DMS53 (cell line): ENCODE results near the gene DMD.
"Not testable (repeated sequence)": the region's sequence is repeated elsewhere in the genome, so short reads cannot be mapped to it uniquely, and the experiment has no call there.

Experiments used
- DNase-seq: peaks from one replicate; lab custom pipeline; 2025; lab: John Stamatoyannopoulos, UW

DMD gene

DNA sequence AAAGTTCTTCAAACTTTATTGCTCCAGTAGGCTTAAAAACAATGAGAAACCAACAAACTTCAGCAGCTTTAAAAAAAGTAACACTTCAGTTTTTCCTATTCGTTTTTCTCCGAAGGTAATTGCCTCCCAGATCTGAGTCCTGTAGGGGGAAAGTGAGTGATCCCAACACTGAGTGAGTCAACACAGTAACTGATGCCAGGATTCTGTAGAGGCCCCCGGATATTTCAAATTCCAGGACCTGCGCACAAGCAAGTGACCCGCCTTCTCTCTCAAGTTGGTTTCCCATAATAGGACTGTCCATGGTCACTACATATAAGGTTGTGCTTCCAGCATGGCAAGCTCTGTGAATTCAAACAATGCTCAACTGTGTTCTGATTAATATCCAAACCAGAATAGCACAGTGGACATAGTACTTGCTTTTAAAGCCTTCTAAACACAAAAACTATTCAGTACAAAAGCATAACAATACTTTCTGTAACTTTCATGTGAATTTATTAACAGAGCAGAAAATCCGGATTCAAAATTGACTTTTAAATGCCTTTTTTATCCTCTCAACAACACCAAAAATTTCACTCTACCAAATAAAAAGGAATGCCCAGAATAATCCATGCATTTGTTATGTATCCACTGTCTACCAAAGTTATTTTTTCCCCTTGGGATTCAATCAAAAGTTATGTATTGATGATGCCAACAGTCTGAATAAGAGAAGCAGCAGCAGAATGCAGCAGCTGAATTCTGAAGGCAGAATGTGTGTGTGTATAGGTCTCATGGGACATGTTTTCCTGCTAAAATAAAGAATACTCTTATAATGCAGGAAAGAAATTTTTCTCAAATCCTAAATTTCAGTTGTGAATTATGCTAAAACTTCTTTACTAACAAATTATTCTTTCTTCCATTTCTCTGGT, at the start of gene DMD:
TSS of gene DMD (minus strand) at position 194 of the 905 bp plus-strand sequence. CDS start 237 bp downstream, outside the sequence.
- no peak for DNase-seq

- peak; percentile 11 for DNase-seq
Observed at GRCh38 chrX:33252306-33252825, 41.0 kb upstream of the DMD start.

DNA sequence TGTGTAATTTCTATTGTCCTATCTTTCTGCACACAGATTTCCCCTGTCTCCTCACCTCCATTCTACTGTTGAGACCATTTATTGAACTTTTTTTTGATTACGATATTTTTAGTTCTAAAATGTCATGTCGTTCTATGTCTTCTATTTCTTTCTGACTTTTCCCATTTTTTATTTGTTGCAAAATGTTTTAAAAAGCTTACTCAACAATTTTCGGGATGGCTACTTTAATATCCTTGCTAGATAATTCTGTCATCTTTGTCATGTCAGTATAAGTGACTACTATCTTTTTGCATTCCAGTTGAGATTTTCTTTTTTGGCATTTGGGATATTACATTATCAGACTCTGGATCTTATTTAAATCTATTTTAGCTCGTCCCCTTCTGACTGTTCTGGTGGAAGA, 7.5 kb upstream of the DMD start:
- no peak for DNase-seq

GRCh38 chrX:33210156-33210555, 1.2 kb downstream of the DMD start:
- no peak for DNase-seq

GRCh38 chrX:33207056-33207455, 4.3 kb downstream of the DMD start:
- no peak for DNase-seq

DNA sequence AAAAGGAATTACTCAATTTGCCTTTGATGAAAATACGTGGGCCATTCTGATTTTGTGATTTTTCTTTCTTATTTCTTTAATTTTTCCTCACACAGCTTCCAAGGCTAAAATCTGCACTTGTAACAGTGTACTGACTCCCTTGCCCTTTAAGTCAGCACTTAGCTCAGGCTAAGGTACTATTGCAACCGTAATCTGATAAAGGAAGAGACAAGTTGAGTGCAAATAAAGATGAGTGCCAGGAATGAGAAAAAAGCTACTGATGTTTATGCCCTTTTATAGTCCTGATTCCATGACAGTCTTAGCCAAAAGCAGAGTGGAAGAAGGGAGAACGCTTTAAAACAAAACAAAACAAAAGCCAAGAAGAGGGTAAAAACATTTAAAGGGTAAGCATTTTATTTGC, 6.0 kb downstream of the DMD start:
- no peak for DNase-seq

DNA sequence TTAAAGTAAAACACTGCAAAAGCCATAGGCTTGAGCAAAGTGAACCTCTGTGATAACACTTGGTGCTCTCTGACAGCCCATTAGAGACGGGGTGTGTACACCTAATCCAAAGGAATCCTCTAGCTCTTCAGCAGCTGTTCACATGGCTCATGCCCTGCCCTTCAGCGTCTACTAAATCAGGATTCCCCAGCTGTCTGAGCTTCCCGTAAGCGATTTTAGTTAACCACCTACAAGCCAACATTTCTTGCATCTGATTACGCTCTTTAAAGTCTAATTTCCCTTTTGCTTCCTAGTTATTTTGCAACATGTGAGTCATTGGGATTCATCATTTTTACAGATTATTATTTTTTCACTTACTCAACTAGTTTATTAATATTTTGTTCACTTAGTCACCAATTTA, 6.5 kb downstream of the DMD start:
- no peak for DNase-seq

DNA sequence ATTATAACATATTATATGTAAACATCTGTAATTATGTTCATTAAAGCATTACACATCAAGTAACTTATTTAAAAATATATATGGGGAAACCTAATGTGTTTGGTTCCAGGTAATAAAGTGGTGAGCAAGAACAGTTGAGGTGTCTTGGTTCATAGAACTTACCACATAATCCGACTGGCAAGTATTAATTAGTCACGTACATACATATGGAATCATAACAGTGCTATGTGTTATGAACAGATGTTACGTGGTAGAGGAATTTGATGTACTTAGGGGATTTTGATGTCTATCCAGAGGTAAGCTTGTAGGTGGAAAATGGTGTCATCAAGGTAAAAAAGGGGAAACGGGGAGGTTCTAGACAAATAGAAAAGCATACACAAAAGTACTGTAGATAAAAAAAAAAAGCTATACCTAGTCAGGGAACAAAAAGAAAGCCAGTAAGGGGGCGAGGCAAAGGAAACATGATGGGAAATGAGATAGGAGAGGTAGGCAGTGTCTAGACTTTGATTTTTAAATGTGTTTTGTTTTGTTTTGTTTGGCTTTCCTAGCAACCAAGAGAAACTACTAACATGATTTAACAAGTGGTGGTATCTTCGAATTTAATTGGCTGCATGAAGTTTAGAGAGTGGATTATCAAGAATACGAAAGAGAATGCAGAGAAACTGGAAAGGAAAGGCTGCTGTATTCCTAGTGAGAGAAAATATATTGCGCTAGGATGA, 12.6 kb downstream of the DMD start:
- DNase-seq, result no peak

- DNase-seq, result no peak
Observed at GRCh38 chrX:33195698-33196097, 15.7 kb downstream of the DMD start.

- no peak for DNase-seq
Observed at GRCh38 chrX:33194876-33195433, 16.4 kb downstream of the DMD start.

DNA sequence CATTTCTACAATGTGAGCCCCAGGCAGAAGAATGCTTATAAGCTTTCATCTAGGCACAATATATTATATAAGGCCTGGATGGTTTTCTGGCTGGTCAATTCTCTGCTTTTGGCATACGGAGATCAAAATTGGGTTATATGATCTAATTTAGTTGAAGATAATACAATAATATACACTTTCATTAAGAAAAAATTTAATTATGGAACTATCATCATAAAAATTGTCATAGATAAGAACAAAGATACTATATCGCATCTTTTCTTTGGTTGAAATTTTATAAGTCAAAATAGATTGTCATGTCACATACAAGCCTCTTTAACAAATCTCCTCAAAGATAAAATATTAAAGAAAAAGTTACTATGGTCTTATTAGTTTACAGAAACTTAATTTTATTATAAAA, 17.1 kb downstream of the DMD start:
- DNase-seq, result no peak

- DNase-seq, result no peak
Observed at GRCh38 chrX:33190016-33190415, 21.3 kb downstream of the DMD start.

- no peak for DNase-seq
Observed at GRCh38 chrX:33188881-33189280, 22.5 kb downstream of the DMD start.

DNA sequence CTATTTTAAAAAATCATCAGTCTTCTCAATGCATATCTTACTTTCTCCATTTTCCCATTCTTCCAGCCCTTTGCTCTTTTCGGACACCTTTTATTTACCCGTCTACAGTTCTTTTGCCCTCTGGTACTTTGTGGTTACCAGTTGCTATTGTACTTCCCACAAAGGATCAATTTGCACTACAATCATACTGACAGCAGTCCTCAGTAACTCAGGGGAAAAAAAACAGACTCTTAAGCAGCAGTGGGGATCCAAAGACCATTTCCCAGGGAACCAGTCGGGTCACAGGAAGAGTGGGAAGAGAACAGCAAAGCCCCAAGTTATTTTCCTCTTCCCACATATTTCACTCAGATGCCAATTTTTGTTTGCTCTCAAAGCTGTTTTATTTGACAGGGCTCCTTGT, 23.1 kb downstream of the DMD start:
- DNase-seq, result no peak

DNA sequence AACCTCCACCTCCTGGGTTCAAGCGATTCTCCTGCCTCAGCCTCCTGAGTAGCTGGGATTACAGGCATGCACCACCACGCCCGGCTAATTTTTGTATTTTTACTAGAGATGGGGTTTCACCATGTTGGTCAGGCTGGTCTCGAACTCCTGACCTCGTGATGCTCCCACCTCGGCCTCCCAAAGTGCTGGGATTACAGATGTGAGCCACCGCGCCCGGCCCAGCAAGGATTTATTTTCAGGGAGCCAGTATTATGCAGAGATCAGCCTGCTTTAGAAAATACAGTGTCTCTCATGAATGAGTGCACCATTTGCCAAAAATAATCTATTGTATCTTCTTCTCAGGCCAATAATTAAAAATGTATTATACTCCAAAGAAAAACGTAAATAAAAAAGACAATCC, 26.5 kb downstream of the DMD start:
- DNase-seq, result not testable (repeated sequence)

DNA sequence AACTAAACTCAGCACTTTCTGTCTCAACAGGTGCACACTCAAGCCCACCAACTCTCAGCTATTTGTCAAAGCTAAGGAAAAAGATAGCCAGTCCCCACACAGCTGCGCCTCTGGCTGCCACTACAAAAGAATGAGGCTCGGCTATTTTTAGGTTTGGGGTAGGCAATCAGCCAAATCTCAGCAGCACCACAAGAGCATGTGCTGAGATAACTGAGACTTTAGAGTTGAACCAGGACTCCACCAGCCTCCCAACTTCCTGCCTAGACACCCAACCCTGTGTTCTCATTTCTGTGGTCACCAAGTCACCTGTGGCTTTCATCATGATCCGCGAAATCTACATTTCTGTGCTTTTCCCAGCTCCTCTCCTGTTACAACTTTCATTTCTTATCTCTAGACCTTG, 28.0 kb downstream of the DMD start:
- DNase-seq, result no peak

GRCh38 chrX:33178690-33179089, 32.7 kb downstream of the DMD start:
- no peak for DNase-seq

DNA sequence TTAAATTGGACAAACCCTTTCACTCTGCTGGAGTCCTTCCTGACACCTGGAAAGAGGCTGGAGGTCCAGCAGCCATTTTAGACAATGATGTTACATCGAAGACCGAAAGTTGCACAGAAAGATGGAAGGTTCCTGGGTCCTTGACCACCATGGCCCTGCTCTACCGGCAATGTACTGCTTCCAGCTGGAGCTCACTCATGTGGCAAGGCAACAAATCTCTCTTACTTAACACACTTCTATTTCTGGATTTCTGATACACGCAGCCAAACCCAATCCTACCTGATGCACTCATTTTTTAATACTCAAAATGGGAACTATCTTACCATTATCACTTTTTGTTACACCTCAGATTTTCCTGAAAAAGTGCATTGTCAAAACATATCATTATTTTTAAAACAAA, 33.1 kb downstream of the DMD start:
- no peak for DNase-seq

DNA sequence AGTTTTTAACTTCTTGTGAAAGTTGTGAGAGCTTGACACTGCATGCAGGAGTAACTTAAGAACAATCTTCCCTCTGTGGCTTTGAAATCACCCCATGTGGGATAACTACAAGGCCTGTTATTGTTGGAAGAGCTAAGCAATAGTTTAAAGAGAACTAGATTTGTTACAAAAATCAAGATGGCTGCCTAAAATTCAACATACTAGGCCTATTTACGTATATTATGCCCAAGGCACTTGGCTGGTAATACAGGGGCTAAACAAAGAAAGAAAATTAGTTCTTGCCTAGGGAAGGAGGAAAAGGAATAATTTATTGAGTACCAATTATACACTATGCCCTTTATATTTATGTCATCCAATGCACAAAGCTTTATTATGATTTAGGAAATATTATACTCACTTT, 36.1 kb downstream of the DMD start:
- no peak for DNase-seq

DNA sequence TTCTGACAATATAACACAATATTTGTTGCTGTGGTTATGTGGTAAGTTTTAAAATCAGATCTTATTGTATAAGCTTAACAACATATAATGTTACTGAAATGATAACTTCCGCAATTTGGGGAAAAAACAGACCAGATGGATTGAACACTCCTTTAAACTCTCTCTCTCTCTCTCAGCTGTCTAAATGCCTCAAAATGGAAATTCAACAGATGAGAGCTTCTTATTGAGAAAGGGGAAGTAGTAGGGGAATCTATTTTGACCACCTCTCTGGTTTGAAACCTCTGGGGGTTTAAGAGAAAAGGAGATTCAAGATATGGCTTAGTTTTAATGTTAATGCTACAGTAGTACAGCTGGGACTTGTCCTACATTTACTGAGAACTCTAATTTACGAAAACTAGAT, 40.3 kb downstream of the DMD start:
- DNase-seq, result no peak

- no peak for DNase-seq
Observed at GRCh38 chrX:33161829-33162228, 49.5 kb downstream of the DMD start.

GRCh38 chrX:33160273-33160672, 51.1 kb downstream of the DMD start:
- DNase-seq, result no peak
